Mesothelial cell of epicardium (in vitro differentiated cells): Measurements from ENCODE around the gene INPP4B. TPM values are rescaled to one million over a fixed set of nuclear protein-coding genes. Genes with fewer than 3 reads are reported as not detected.

ENCODE experiments used
- DNase-seq, 2 experiments: peaks; one replicate each; pipeline ENCODE4 v3.0.0; 2021; ENCODE audit warnings: low spot score in 2 of 2; ENCODE audit not compliant: unreplicated experiment in 2 of 2
- H3K27ac Mint-ChIP-seq: 2 replicates; pipeline ENCODE4 v1.8.0; 2021; ENCODE audit warnings: mixed read lengths
- H3K27me3 Mint-ChIP-seq: 2 replicates; pipeline ENCODE4 v1.8.0; 2021; ENCODE audit warnings: low read depth, mixed read lengths
- H3K36me3 Mint-ChIP-seq: 2 replicates; pipeline ENCODE4 v1.8.0; 2021; ENCODE audit warnings: mixed read lengths
- H3K4me1 Mint-ChIP-seq: 2 replicates; pipeline ENCODE4 v1.8.0; 2021; ENCODE audit warnings: mixed read lengths
- H3K4me3 Mint-ChIP-seq: 2 replicates; pipeline ENCODE4 v1.8.0; 2021; ENCODE audit warnings: mild to moderate bottlenecking, moderate library complexity, mixed read lengths
- H3K9me3 Mint-ChIP-seq: 2 replicates; pipeline ENCODE4 v1.8.0; 2021; ENCODE audit warnings: mixed read lengths
- total RNA-seq: library from RNA; stranded (reverse); gene quantifications from 3 replicates; pipeline ENCODE4 v1.2.1, GENCODE V29; 2021
- TF ChIP-seq, protein P1 (sequence below): fragments of 200-600 bp; sonication (generic); IDR thresholded peaks from one replicate; pipeline ENCODE4 v1.5.0; 2021; ENCODE audit warnings: antibody characterized with exemption; ENCODE audit not compliant: unreplicated experiment

The INPP4B gene
- total RNA-seq, 1 donor from 2014 or later = 35.4 TPM

DNA sequence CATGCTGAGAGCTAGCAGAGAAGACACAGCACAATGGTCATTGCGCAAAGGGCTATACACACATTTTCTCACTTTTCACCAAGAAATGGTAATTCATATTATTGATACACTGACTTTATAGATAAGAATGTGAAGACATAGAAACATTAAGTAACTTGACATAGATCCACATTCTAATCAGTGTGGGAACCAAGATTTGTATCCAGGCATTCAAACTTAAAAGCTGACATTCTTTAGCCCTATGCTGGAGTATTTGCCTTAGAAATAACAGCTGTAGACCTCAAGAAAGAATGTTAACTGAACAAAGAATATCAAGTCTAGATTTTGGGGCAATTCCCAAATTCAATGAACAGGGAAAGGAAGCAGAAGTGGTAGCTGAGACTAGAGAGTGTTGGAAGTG lies 824.9 kb downstream of the INPP4B start:
- TF ChIP-seq, protein P1, sequence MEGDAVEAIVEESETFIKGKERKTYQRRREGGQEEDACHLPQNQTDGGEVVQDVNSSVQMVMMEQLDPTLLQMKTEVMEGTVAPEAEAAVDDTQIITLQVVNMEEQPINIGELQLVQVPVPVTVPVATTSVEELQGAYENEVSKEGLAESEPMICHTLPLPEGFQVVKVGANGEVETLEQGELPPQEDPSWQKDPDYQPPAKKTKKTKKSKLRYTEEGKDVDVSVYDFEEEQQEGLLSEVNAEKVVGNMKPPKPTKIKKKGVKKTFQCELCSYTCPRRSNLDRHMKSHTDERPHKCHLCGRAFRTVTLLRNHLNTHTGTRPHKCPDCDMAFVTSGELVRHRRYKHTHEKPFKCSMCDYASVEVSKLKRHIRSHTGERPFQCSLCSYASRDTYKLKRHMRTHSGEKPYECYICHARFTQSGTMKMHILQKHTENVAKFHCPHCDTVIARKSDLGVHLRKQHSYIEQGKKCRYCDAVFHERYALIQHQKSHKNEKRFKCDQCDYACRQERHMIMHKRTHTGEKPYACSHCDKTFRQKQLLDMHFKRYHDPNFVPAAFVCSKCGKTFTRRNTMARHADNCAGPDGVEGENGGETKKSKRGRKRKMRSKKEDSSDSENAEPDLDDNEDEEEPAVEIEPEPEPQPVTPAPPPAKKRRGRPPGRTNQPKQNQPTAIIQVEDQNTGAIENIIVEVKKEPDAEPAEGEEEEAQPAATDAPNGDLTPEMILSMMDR = no peak
- Mint-ChIP-seq H3K9me3 (peaks cover 16% of the 10 kb centered on the region), H3K27ac (no peak overlapping the region), H3K27me3 (no peaks in the 10 kb centered on the region), H3K4me3 (no peak overlapping the region), H3K4me1 (peaks cover 7% of the 10 kb centered on the region), H3K36me3 (peaks cover 5% of the 10 kb centered on the region)
- no peak for DNase-seq

- H3K27ac Mint-ChIP-seq = no peak overlapping the region
These were observed 830.1 kb downstream of the INPP4B start for GRCh38 chr4:142016031-142016430.

GRCh38 chr4:142009751-142010150 lies 836.4 kb downstream of the INPP4B start:
- H3K27me3 Mint-ChIP-seq = no peaks in the 10 kb centered on the region
- H3K4me3 Mint-ChIP-seq = no peak overlapping the region
- H3K36me3 Mint-ChIP-seq = peaks cover 27% of the 10 kb centered on the region
- TF ChIP-seq, protein P1 = no peak
- no peak for DNase-seq
- H3K4me1 Mint-ChIP-seq = no peaks in the 10 kb centered on the region
- peaks cover 75% of the 10 kb centered on the region for H3K9me3 Mint-ChIP-seq
- H3K27ac Mint-ChIP-seq = no peak overlapping the region

More at GRCh38 chr4:142016031-142016430, 830.1 kb downstream of the INPP4B start:
- Mint-ChIP-seq H3K36me3 (peaks cover 8% of the 10 kb centered on the region), H3K27me3 (no peaks in the 10 kb centered on the region), H3K4me3 (no peak overlapping the region), H3K9me3 (peaks cover 40% of the 10 kb centered on the region), H3K4me1 (no peaks in the 10 kb centered on the region)
- no peak for DNase-seq
- TF ChIP-seq, protein P1 = no peak

- Mint-ChIP-seq H3K4me3 (no peak overlapping the region), H3K9me3 (peaks cover 51% of the 10 kb centered on the region), H3K36me3 (peaks cover 24% of the 10 kb centered on the region), H3K4me1 (no peaks in the 10 kb centered on the region), H3K27ac (no peak overlapping the region), H3K27me3 (no peaks in the 10 kb centered on the region)
- TF ChIP-seq, protein P1 = no peak
- no peak for DNase-seq
These were observed 840.6 kb downstream of the INPP4B start for GRCh38 chr4:142005519-142005918.

GRCh38 chr4:141999446-142000143 lies 846.5 kb downstream of the INPP4B start:
- H3K9me3 Mint-ChIP-seq = peaks cover 44% of the 10 kb centered on the region
- no peaks in the 10 kb centered on the region for H3K4me1 Mint-ChIP-seq
- no peaks in the 10 kb centered on the region for H3K27me3 Mint-ChIP-seq
- DNase-seq = no peak
- no peak overlapping the region for H3K4me3 Mint-ChIP-seq
- H3K36me3 Mint-ChIP-seq = peaks cover 3% of the 10 kb centered on the region
- H3K27ac Mint-ChIP-seq = no peak overlapping the region
- TF ChIP-seq, protein P1 = no peak
